Measurements from ENCODE around the gene PTGFRN.

The PTGFRN gene

DNA sequence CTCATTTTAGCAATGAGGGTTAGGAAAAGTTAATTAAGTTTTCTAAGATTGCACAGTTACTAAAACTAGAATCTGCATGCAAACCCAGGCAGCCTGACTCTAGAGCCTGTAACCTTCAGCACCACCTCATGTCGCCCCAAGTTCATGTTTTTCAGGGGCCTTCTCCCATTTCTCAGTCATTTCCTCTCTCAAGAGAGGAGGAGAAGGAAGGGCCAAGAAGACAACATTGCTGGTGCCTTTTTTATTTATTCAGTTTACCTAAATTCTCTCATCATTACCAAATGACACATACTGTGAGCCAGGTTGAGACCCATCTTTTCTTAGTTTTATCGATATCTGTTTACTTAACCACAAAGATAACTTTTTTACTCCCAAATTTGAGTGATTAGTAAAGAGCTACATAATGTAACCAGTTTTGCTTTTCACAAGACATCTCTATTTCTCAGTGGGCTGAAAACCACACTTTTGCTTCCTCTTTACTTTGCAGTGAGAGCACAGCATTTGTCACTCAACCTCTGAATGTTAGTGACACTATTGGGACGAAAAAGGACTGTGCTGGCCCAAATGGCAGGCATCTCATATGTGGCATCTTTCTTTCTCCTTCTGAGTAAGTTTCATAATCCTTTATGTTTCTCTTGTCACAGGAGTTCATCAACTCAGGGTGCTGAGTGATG lies 91.7 kb downstream of the PTGFRN start, which contains the start of gene CD101:
Gene CD101 (plus strand): TSS at position 507 of the 674 bp plus-strand sequence. CDS start 58 bp downstream, at position 565.
- no peak within 1 kb of the TSS for H3K4me3 ChIP-seq (ENCODE audit: control insufficient read depth, low read depth, low read length)
- TF ChIP-seq, protein P1, sequence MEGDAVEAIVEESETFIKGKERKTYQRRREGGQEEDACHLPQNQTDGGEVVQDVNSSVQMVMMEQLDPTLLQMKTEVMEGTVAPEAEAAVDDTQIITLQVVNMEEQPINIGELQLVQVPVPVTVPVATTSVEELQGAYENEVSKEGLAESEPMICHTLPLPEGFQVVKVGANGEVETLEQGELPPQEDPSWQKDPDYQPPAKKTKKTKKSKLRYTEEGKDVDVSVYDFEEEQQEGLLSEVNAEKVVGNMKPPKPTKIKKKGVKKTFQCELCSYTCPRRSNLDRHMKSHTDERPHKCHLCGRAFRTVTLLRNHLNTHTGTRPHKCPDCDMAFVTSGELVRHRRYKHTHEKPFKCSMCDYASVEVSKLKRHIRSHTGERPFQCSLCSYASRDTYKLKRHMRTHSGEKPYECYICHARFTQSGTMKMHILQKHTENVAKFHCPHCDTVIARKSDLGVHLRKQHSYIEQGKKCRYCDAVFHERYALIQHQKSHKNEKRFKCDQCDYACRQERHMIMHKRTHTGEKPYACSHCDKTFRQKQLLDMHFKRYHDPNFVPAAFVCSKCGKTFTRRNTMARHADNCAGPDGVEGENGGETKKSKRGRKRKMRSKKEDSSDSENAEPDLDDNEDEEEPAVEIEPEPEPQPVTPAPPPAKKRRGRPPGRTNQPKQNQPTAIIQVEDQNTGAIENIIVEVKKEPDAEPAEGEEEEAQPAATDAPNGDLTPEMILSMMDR (IDR thresholded peaks at IDR 0.05; ENCODE audit: control insufficient read depth, insufficient read depth, low read depth, low read length, missing control alignments), result no peak
- DNase-seq (ENCODE audit: low read depth), result no peak

DNA sequence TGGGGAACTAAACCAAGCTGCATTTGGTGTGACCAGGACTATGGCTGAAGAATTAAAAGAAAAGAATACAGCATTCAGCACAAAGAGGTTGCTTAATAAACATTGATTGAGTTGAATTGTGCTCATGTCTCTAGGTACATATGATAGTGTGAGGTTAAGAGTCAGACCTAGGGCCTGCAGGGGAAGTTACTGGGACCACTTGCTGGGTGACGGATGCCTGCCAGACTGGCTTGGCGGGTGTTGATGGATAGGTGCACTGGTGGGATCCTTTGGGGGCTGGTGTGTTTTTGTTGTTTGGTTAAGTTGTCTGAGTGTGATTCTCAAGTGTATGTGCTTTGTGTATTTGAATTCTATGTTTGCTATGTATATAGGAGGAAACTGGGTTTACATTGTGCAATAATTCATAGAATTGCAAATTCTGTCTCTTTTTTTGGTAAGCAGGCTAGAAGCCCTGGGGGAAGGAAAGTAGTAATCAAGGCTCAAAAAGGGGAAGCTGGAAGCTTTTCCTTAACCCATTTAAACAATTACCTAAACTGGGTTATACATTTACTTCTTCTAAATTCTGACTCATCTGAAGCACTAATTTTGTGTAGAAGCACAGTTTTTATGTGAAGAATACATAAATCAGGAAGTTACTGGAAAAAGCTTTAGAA lies 93.6 kb downstream of the PTGFRN start:
- H3K4me3 ChIP-seq (ENCODE audit: control insufficient read depth, low read depth, low read length), result no peak overlapping the region
- no peak for DNase-seq (ENCODE audit: low read depth)
- TF ChIP-seq, protein P1 (IDR thresholded peaks at IDR 0.05; ENCODE audit: control insufficient read depth, insufficient read depth, low read depth, low read length, missing control alignments), result no peak

DNA sequence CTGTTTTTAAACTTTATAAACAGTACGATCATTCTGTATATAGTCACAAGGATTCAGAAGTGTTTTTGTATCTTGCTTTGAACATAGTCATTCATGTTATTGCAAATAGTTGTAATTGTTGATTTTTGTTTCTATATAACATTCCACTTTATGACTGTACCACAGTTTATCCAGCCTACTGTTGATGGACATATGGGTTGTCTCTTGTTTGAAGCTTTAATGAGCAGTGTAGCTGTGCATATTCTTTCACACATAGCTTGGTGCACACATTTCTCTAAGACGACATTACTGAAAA lies 98.0 kb downstream of the PTGFRN start:
- no peak for DNase-seq (ENCODE audit: low read depth)
- TF ChIP-seq, protein P1 (IDR thresholded peaks at IDR 0.05; ENCODE audit: control insufficient read depth, insufficient read depth, low read depth, low read length, missing control alignments), result no peak
- H3K4me3 ChIP-seq (ENCODE audit: control insufficient read depth, low read depth, low read length), result no peak overlapping the region

DNA sequence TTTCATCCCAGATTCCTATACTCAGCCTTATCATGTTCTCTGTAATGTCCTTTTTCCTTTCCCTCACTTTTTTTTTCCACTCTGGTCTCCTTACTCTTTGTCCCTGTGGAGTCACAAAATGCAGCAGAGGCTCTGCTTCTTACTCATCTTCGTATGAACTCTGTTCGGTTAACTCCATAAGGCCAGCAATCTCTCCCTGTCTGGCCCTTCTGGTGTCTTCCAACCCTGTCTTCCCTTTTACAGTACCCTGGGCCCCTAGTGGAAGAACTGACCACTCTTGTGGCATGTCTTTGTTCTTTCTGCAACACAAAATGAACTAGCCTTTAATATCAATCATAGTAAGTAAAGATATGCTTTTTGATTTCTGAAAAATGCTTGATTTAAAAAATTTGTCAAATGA lies 98.9 kb downstream of the PTGFRN start:
- no peak for DNase-seq (ENCODE audit: low read depth)
- TF ChIP-seq, protein P1 (IDR thresholded peaks at IDR 0.05; ENCODE audit: control insufficient read depth, insufficient read depth, low read depth, low read length, missing control alignments), result no peak

DNA sequence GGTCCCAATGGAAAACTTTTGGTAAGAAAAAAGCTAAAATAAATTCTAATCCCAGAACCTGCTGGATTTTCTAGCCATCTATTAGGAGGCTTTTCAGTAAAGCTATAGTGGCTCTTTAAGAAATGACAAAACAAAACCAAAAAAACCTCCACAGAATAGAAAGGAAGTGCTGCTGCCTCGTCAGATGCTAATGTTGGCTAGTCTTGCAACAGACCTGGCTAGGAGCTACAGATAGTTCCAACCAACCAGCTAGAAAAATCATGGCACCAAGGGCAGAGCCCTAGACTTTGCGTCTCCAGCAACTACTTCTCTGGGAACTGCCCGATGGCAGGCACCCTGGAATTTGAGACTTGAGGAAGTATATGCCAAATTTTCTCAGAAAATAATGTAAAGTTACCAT lies 99.4 kb downstream of the PTGFRN start:
- no peak overlapping the region for H3K4me3 ChIP-seq (ENCODE audit: control insufficient read depth, low read depth, low read length)
- DNase-seq (ENCODE audit: low read depth), result no peak
- TF ChIP-seq, protein P1 (IDR thresholded peaks at IDR 0.05; ENCODE audit: control insufficient read depth, insufficient read depth, low read depth, low read length, missing control alignments), result no peak

More for the DNA sequence above, 98.9 kb downstream of the PTGFRN start:
- no peak overlapping the region for H3K4me3 ChIP-seq (ENCODE audit: control insufficient read depth, low read depth, low read length)

DNA sequence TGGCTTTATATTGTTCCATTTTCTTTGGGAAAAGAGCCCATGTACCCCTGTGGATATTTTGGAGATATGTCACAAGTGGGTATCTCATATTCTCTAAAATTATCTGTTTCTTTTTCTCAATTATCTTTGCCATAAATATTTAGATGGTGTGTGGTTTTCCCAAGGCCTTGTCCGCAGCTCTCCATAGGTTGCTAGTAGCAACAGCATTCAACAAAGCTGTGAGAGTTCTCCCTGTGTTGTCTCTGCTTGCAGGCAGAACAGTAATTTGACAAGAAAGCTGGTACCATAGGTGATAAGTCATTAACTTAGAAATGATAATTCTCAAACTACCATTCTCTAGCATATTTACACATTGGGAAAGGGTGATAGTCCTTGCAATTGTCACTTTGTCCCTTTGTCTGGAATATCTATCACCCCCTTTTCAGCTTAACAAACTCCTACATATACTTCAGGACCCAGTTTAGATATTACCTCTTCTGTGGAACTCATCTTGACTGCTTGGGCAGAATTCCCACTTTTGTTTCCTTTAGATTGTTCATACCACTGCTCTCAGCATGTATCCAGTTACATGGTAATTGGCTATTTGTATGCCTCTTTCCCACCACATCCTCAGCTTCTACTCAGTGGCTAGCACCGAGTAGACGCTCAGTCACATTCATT lies 100.7 kb downstream of the PTGFRN start:
- TF ChIP-seq, protein P1 (IDR thresholded peaks at IDR 0.05; ENCODE audit: control insufficient read depth, insufficient read depth, low read depth, low read length, missing control alignments), result no peak
- H3K4me3 ChIP-seq (ENCODE audit: control insufficient read depth, low read depth, low read length), result no peak overlapping the region
- no peak for DNase-seq (ENCODE audit: low read depth)

Data from AG09309 (cell line).